Measurements from ENCODE around the gene ATP13A4. TPM values are rescaled to one million over a fixed set of nuclear protein-coding genes. Genes with fewer than 3 reads are reported as not detected.

The ATP13A4 gene
- total and polyA plus RNA-seq, 2 of the 8 experiments (the other 6 are each of a cell fraction or from before 2014, with no cell fraction given) = 0.12 TPM; not detected in 1

DNA sequence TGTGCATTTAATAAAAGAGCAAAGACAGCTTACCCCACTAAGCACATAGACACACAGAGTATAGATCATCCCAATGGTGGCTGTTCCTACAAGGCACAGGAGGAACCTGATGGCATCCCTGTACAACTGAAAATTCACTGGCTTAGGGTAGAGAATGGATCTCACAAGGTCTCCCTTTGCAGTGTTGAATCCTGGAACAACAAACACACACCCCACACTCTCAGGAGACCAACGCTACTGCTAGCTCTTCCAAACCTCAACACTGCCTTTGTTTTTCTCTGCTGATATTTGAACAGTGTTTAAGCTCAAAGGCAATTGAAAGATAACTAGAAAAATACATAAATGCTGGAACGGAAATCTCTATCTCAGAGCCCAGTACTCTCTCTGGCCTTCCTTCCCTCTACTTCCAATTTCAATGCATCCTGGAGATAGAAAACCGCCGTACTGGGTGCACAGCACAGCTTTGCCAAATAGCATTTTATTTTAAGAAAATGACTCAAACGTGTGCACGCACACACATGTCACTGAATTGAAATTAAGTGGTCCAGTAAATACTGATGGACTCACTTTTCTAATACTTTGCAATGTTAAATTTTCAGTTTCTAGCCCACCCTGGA, 88.6 kb downstream of the ATP13A4 start (continued):
- TF ChIP-seq SAP30 (IDR thresholded peaks at IDR 0.05; ENCODE audit: insufficient read depth, insufficient replicate concordance, low read length) = no peak
- TF ChIP-seq BRCA1 (IDR thresholded peaks at IDR 0.05; ENCODE audit: low read depth, low read length) = no peak
- TF ChIP-seq CHD2 (IDR thresholded peaks at IDR 0.05; ENCODE audit: low read length) = no peak
- TF ChIP-seq SUZ12 (IDR thresholded peaks at IDR 0.05; ENCODE audit: low read length) = no peak
- no peak for TF ChIP-seq EGR1 (IDR thresholded peaks at IDR 0.05; ENCODE audit: borderline replicate concordance, low read depth, low read length)
